HG02884 (cell line): Measurements from ENCODE around the gene SLC17A1.
"Not testable (repeated sequence)": the region's sequence is repeated elsewhere in the genome, so short reads cannot be mapped to it uniquely, and the experiment has no call there.

Source experiments
- ATAC-seq: cut with Tn5 transposase; IDR thresholded peaks from one replicate; pipeline ENCODE4 v1.9.1; 2021; ENCODE audit warnings: mild to moderate bottlenecking, moderate library complexity; ENCODE audit not compliant: unreplicated experiment

SLC17A1 gene

GRCh38 chr6:25764611-25765010 lies 67.2 kb downstream of the SLC17A1 start:
- no peak for ATAC-seq

- ATAC-seq = no peak
Measured at GRCh38 chr6:25757936-25758642, 73.8 kb downstream of the SLC17A1 start.

GRCh38 chr6:25756382-25757363 lies 75.2 kb downstream of the SLC17A1 start:
- no peak for ATAC-seq

GRCh38 chr6:25755483-25755882 lies 76.4 kb downstream of the SLC17A1 start:
- no peak for ATAC-seq

- no peak for ATAC-seq
Measured at GRCh38 chr6:25754535-25754934, 77.3 kb downstream of the SLC17A1 start, which contains the start of gene SLC17A4. SLC17A4 (plus strand) TSS chr6:25754742; CDS start chr6:25761963, 7,221 bp downstream.

GRCh38 chr6:25753079-25753478 lies 78.8 kb downstream of the SLC17A1 start:
- no peak for ATAC-seq

- ATAC-seq = no peak
Measured at GRCh38 chr6:25750906-25751305, 80.9 kb downstream of the SLC17A1 start.

- ATAC-seq = no peak
Measured at GRCh38 chr6:25749837-25750236, 82.0 kb downstream of the SLC17A1 start.

GRCh38 chr6:25748601-25749517 lies 83.0 kb downstream of the SLC17A1 start:
- not testable (repeated sequence) for ATAC-seq

GRCh38 chr6:25748049-25748448 lies 83.8 kb downstream of the SLC17A1 start:
- ATAC-seq = no peak

GRCh38 chr6:25747477-25747876 lies 84.4 kb downstream of the SLC17A1 start:
- ATAC-seq = no peak

- no peak for ATAC-seq
Measured at GRCh38 chr6:25746968-25747367, 84.9 kb downstream of the SLC17A1 start.

- no peak for ATAC-seq
Measured at GRCh38 chr6:25745836-25746235, 86.0 kb downstream of the SLC17A1 start.

GRCh38 chr6:25743868-25744267 lies 88.0 kb downstream of the SLC17A1 start:
- no peak for ATAC-seq

- no peak for ATAC-seq
Measured at GRCh38 chr6:25735261-25735660, 96.6 kb downstream of the SLC17A1 start.
